OCI-M1 (cell line): Measurements from ENCODE around the gene SCYL2.
A peak's percentile ranks its signal among the peaks of the same experiment; 100 is the strongest.
"Not testable (repeated sequence)": the region's sequence is repeated elsewhere in the genome, so short reads cannot be mapped to it uniquely, and the experiment has no call there.

ENCODE experiments used
- DNase-seq: peaks from one replicate; lab custom pipeline; 2025; lab: John Stamatoyannopoulos, UW

The SCYL2 gene

GRCh38 chr12:100265732-100266584 is 1.0 kb upstream of the SCYL2 start:
- peak; percentile 85 for DNase-seq

- DNase-seq, result no peak
These were observed 467 bp upstream of the SCYL2 start for GRCh38 chr12:100266585-100266834.

- DNase-seq, result peak; percentile 69
These were observed 765 bp downstream of the SCYL2 start for GRCh38 chr12:100267603-100268281.

- peak; percentile 58 for DNase-seq
These were observed 2.0 kb downstream of the SCYL2 start for GRCh38 chr12:100268835-100269564.

GRCh38 chr12:100273782-100274181 is 6.8 kb downstream of the SCYL2 start:
- peak; percentile 49 for DNase-seq

GRCh38 chr12:100274291-100274690 is 7.3 kb downstream of the SCYL2 start:
- peak; percentile 44 for DNase-seq

GRCh38 chr12:100279159-100279558 is 12.2 kb downstream of the SCYL2 start:
- no peak for DNase-seq

GRCh38 chr12:100279607-100280244 is 12.7 kb downstream of the SCYL2 start:
- DNase-seq, result peak; percentile 21

GRCh38 chr12:100284556-100284955 is 17.6 kb downstream of the SCYL2 start:
- DNase-seq, result not testable (repeated sequence)

- no peak for DNase-seq
These were observed 22.1 kb downstream of the SCYL2 start for GRCh38 chr12:100289038-100289437.

GRCh38 chr12:100290016-100290415 is 23.0 kb downstream of the SCYL2 start:
- no peak for DNase-seq

GRCh38 chr12:100293017-100293416 is 26.0 kb downstream of the SCYL2 start:
- no peak for DNase-seq

GRCh38 chr12:100294366-100294765 is 27.4 kb downstream of the SCYL2 start:
- DNase-seq, result not testable (repeated sequence)

GRCh38 chr12:100295764-100296555 is 29.0 kb downstream of the SCYL2 start:
- no peak for DNase-seq

- peak; percentile 20 for DNase-seq
These were observed 35.1 kb downstream of the SCYL2 start for GRCh38 chr12:100302081-100302480.

- DNase-seq, result no peak
These were observed 36.9 kb downstream of the SCYL2 start for GRCh38 chr12:100303831-100304230.

GRCh38 chr12:100304334-100304733 is 37.4 kb downstream of the SCYL2 start:
- DNase-seq, result not testable (repeated sequence)

GRCh38 chr12:100308138-100308537 is 41.2 kb downstream of the SCYL2 start:
- not testable (repeated sequence) for DNase-seq

GRCh38 chr12:100311317-100311716 is 44.3 kb downstream of the SCYL2 start:
- DNase-seq, result no peak

GRCh38 chr12:100317371-100317770 is 50.4 kb downstream of the SCYL2 start:
- DNase-seq, result no peak

GRCh38 chr12:100324498-100324897 is 57.5 kb downstream of the SCYL2 start:
- DNase-seq, result no peak

- no peak for DNase-seq
These were observed 59.2 kb downstream of the SCYL2 start for GRCh38 chr12:100326208-100326607.
